ENCODE measurements around the gene PYCR2. TPM values are rescaled to one million over a fixed set of nuclear protein-coding genes. Genes with fewer than 3 reads are reported as not detected.

PYCR2 gene
- total RNA-seq, 2 donors from 2014 or later, result 46.6 to 50.2 TPM

- H3K27me3 ChIP-seq (replicated peaks; ENCODE audit: insufficient read depth), result no peaks in the 10 kb centered on the region
- H3K4me3 ChIP-seq, result no peak overlapping the region
- DNase-seq (ENCODE audit: low spot score) (no peak), ATAC-seq (ENCODE audit: insufficient number of reproducible peaks, low FRiP score, low read depth) (no peak)
- TF ChIP-seq CTCF (IDR thresholded peaks at IDR 0.05), result no peak
- no peaks in the 10 kb centered on the region for H3K9me3 ChIP-seq
- no peaks in the 10 kb centered on the region for H3K36me3 ChIP-seq
- peaks cover 0 to 10% of the 10 kb centered on the region in 2 donors for H3K4me1 ChIP-seq (ENCODE audit: control insufficient read depth in 1 of 2, low read depth in 2 of 2)
- no peak overlapping the region for H3K27ac ChIP-seq
Measured at GRCh38 chr1:225909477-225909876, 14.6 kb downstream of the PYCR2 start.

GRCh38 chr1:225908773-225909172 lies 15.3 kb downstream of the PYCR2 start:
- H3K36me3 ChIP-seq, result no peaks in the 10 kb centered on the region
- H3K27me3 ChIP-seq (replicated peaks; ENCODE audit: insufficient read depth), result no peaks in the 10 kb centered on the region
- H3K9me3 ChIP-seq, result no peaks in the 10 kb centered on the region
- ATAC-seq (ENCODE audit: insufficient number of reproducible peaks, low FRiP score, low read depth) (no peak), DNase-seq (ENCODE audit: low spot score) (no peak)
- no peak for TF ChIP-seq CTCF (IDR thresholded peaks at IDR 0.05)
- no peak overlapping the region for H3K4me3 ChIP-seq
- H3K4me1 ChIP-seq (ENCODE audit: control insufficient read depth in 1 of 2, low read depth in 2 of 2), result peaks cover 0 to 10% of the 10 kb centered on the region in 2 donors
- no peak overlapping the region for H3K27ac ChIP-seq

- ATAC-seq (ENCODE audit: insufficient number of reproducible peaks, low FRiP score, low read depth), result no peak
- H3K27me3 ChIP-seq (replicated peaks; ENCODE audit: insufficient read depth), result no peaks in the 10 kb centered on the region
- no peak overlapping the region for H3K4me3 ChIP-seq
- H3K36me3 ChIP-seq, result no peaks in the 10 kb centered on the region
- no peak for DNase-seq (ENCODE audit: low spot score)
- no peak for TF ChIP-seq CTCF (IDR thresholded peaks at IDR 0.05)
- no peak overlapping the region for H3K27ac ChIP-seq
- peaks cover 0 to 10% of the 10 kb centered on the region in 2 donors for H3K4me1 ChIP-seq (ENCODE audit: control insufficient read depth in 1 of 2, low read depth in 2 of 2)
- no peaks in the 10 kb centered on the region for H3K9me3 ChIP-seq
Measured at GRCh38 chr1:225908013-225908640, 15.9 kb downstream of the PYCR2 start.

GRCh38 chr1:225907341-225907740 lies 16.7 kb downstream of the PYCR2 start:
- DNase-seq (ENCODE audit: low spot score) (no peak), ATAC-seq (ENCODE audit: insufficient number of reproducible peaks, low FRiP score, low read depth) (no peak)
- no peak overlapping the region for H3K27ac ChIP-seq
- H3K4me3 ChIP-seq, result no peak overlapping the region
- H3K36me3 ChIP-seq, result no peaks in the 10 kb centered on the region
- no peak for TF ChIP-seq CTCF (IDR thresholded peaks at IDR 0.05)
- H3K27me3 ChIP-seq (replicated peaks; ENCODE audit: insufficient read depth), result no peaks in the 10 kb centered on the region
- H3K4me1 ChIP-seq (ENCODE audit: control insufficient read depth in 1 of 2, low read depth in 2 of 2), result peaks cover 0 to 10% of the 10 kb centered on the region in 2 donors
- no peaks in the 10 kb centered on the region for H3K9me3 ChIP-seq

- no peak overlapping the region for H3K4me3 ChIP-seq
- ATAC-seq (ENCODE audit: insufficient number of reproducible peaks, low FRiP score, low read depth) (no peak), DNase-seq (ENCODE audit: low spot score) (no peak)
- no peak overlapping the region for H3K27ac ChIP-seq
- peaks cover 0 to 7% of the 10 kb centered on the region in 2 donors for H3K4me1 ChIP-seq (ENCODE audit: control insufficient read depth in 1 of 2, low read depth in 2 of 2)
- no peaks in the 10 kb centered on the region for H3K36me3 ChIP-seq
- no peak for TF ChIP-seq CTCF (IDR thresholded peaks at IDR 0.05)
- H3K9me3 ChIP-seq, result no peaks in the 10 kb centered on the region
- H3K27me3 ChIP-seq (replicated peaks; ENCODE audit: insufficient read depth), result no peaks in the 10 kb centered on the region
Measured at GRCh38 chr1:225906467-225906866, 17.6 kb downstream of the PYCR2 start.
